ENCODE results near the gene ANKS6.

ANKS6 gene

GRCh38 chr9:98790842-98791607 lies 5.3 kb downstream of the ANKS6 start:
- peak; percentile 63 for DNase-seq

- no peak for DNase-seq
Observed at GRCh38 chr9:98790134-98790841, 6.1 kb downstream of the ANKS6 start.

- DNase-seq: no peak
Observed at GRCh38 chr9:98789483-98790133, 6.7 kb downstream of the ANKS6 start.

- no peak for DNase-seq
Observed at GRCh38 chr9:98787766-98788335, 8.5 kb downstream of the ANKS6 start.

GRCh38 chr9:98786750-98787510 lies 9.4 kb downstream of the ANKS6 start:
- DNase-seq: no peak

GRCh38 chr9:98784831-98785806 lies 11.2 kb downstream of the ANKS6 start:
- no peak for DNase-seq

GRCh38 chr9:98783518-98784226 lies 12.7 kb downstream of the ANKS6 start:
- DNase-seq: no peak

GRCh38 chr9:98781588-98782383 lies 14.6 kb downstream of the ANKS6 start:
- DNase-seq: no peak

- DNase-seq: no peak
Observed at GRCh38 chr9:98780059-98780749, 16.2 kb downstream of the ANKS6 start.

- no peak for DNase-seq
Observed at GRCh38 chr9:98778711-98779530, 17.4 kb downstream of the ANKS6 start.

GRCh38 chr9:98778251-98778650 lies 18.1 kb downstream of the ANKS6 start:
- DNase-seq: no peak

GRCh38 chr9:98777618-98778017 lies 18.7 kb downstream of the ANKS6 start:
- DNase-seq: no peak

GRCh38 chr9:98775831-98776441 lies 20.4 kb downstream of the ANKS6 start:
- DNase-seq: peak; percentile 36

- peak; percentile 17 for DNase-seq
Observed at GRCh38 chr9:98774746-98775145, 21.6 kb downstream of the ANKS6 start.

- no peak for DNase-seq
Observed at GRCh38 chr9:98773721-98774120, 22.6 kb downstream of the ANKS6 start.

- no peak for DNase-seq
Observed at GRCh38 chr9:98772364-98773155, 23.8 kb downstream of the ANKS6 start.

All from stimulated activated CD4-positive, alpha-beta T cell treated with anti-CD3 and anti-CD28 coated beads, Interleukin-4, amount 100 ng/mL, for 24 hours (primary cell).